Tibial nerve (tissue), 4 donors: Measurements from ENCODE around the gene IL20RA. TPM values are rescaled to one million over a fixed set of nuclear protein-coding genes. Genes with fewer than 3 reads are reported as not detected.
"Not testable (repeated sequence)": the region's sequence is repeated elsewhere in the genome, so short reads cannot be mapped to it uniquely, and the experiment has no call there.

ENCODE experiments used
- DNase-seq, 2 donors: peaks; one replicate each; pipeline ENCODE4 v3.0.0-alpha.2; 2019; ENCODE audit warnings: low spot score in 2 of 2
- H3K27ac ChIP-seq, 4 donors: fragments of 200-600 bp; sonication (generic) in 3 of 4; one replicate each; pipeline ENCODE4 v1.5.1; 2017 to 2019; ENCODE audit warnings: mild to moderate bottlenecking in 1 of 4
- H3K27me3 ChIP-seq, 2 donors: fragments of 200-600 bp; sonication (generic) in 1 of 2; one replicate each; pipeline versions ENCODE4 v1.5.1 to v1.6.0; 2017 to 2019
- H3K36me3 ChIP-seq, 3 donors: fragments of 200-600 bp; sonication (generic); one replicate each; pipeline ENCODE4 v1.5.1; 2018 to 2019
- H3K4me1 ChIP-seq, 4 donors: fragments of 200-600 bp; sonication (generic) in 3 of 4; one replicate each; pipeline ENCODE4 v1.5.1; 2017 to 2019
- H3K4me3 ChIP-seq, 4 donors: fragments of 200-600 bp; sonication (generic) in 3 of 4; one replicate each; pipeline ENCODE4 v1.5.1; 2017 to 2019; ENCODE audit warnings: mild to moderate bottlenecking in 1 of 4, moderate library complexity in 1 of 4
- H3K9me3 ChIP-seq, 4 donors: fragments of 200-600 bp; sonication (generic) in 3 of 4; one replicate each; pipeline ENCODE4 v1.5.1; 2017 to 2019
- EP300 ChIP-seq, 2 donors: sonication (generic); formaldehyde crosslinking; IDR thresholded peaks; one replicate each; pipeline ENCODE4 v1.6.1; 2017; ENCODE audit warnings: antibody characterized with exemption in 2 of 2, mild to moderate bottlenecking in 1 of 2
- POLR2A ChIP-seq, 2 donors: fragments of 450-650 bp; IDR thresholded peaks; one replicate each; pipeline ENCODE4 v1.6.1; 2017; ENCODE audit warnings: antibody characterized with exemption in 2 of 2, mild to moderate bottlenecking in 2 of 2, moderate library complexity in 2 of 2
- WGBS, 2 donors: methylation state at CpG; one replicate each; pipeline ENCODE4 v1.1.5; 2018; 5-methylcytosine and 5-hydroxymethylcytosine counted together
- total RNA-seq, 4 donors: library from RNA; depleted of rRNA; stranded (reverse); fragments of >200 nt; gene quantifications; one replicate each; pipeline ENCODE4 v1.1.0, GENCODE V29; 2016
- TF ChIP-seq, protein P1 (sequence below), 5 experiments: fragments of 200-600 bp in 3 of 5; fragments of 450-650 bp in 2 of 5; sonication (generic) in 3 of 5; IDR thresholded peaks; one replicate each; pipeline ENCODE4 v1.5.1; 2016 to 2019; ENCODE audit warnings: antibody characterized with exemption in 5 of 5, mild to moderate bottlenecking in 3 of 5, moderate library complexity in 2 of 5

IL20RA gene
- total RNA-seq, 4 donors from 2014 or later: 0.60 to 6.3 (median 2.8) TPM

DNA sequence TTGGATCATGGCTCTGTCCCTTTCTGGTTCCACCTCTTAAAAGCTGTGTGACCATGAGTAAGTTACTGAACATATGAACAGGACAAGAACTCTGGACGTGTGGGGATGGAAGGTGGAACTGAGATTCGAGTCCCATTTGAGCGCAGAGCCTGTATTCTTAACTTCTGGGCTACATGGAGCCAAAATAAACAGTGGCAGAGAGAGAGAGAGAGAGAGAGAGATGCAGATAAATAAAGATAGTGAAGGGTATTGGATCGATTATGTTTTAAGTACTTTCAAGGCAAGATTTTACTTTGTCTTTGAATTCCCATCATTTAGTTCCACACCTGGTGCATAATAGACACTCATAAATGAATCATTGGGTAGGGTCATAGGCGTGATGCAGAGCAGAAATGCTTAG, 82.9 kb downstream of the IL20RA start:
- DNase-seq: no peak
- H3K4me1 ChIP-seq: no peaks in the 10 kb centered on the region
- no peak overlapping the region for H3K27ac ChIP-seq
- H3K4me3 ChIP-seq: no peak overlapping the region
- no peaks in the 10 kb centered on the region for H3K9me3 ChIP-seq
- no peaks in the 10 kb centered on the region for H3K36me3 ChIP-seq
- H3K27me3 ChIP-seq: no peaks in the 10 kb centered on the region
- TF ChIP-seq EP300 (IDR thresholded peaks at IDR 0.05) (no peak), POLR2A (IDR thresholded peaks at IDR 0.05) (no peak)
- TF ChIP-seq, protein P1, sequence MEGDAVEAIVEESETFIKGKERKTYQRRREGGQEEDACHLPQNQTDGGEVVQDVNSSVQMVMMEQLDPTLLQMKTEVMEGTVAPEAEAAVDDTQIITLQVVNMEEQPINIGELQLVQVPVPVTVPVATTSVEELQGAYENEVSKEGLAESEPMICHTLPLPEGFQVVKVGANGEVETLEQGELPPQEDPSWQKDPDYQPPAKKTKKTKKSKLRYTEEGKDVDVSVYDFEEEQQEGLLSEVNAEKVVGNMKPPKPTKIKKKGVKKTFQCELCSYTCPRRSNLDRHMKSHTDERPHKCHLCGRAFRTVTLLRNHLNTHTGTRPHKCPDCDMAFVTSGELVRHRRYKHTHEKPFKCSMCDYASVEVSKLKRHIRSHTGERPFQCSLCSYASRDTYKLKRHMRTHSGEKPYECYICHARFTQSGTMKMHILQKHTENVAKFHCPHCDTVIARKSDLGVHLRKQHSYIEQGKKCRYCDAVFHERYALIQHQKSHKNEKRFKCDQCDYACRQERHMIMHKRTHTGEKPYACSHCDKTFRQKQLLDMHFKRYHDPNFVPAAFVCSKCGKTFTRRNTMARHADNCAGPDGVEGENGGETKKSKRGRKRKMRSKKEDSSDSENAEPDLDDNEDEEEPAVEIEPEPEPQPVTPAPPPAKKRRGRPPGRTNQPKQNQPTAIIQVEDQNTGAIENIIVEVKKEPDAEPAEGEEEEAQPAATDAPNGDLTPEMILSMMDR (IDR thresholded peaks at IDR 0.05): no peak
- WGBS, 2 donors: 65 to 68% methylated on average over 5 of the region's 5 CpGs

GRCh38 chr6:136960781-136961180, 84.0 kb downstream of the IL20RA start:
- no peaks in the 10 kb centered on the region for H3K27me3 ChIP-seq
- H3K4me1 ChIP-seq: no peaks in the 10 kb centered on the region
- no peaks in the 10 kb centered on the region for H3K36me3 ChIP-seq
- no peak overlapping the region for H3K27ac ChIP-seq
- DNase-seq: no peak
- WGBS, 2 donors: 79 to 96% methylated on average over 3 of the region's 3 CpGs
- H3K9me3 ChIP-seq: no peaks in the 10 kb centered on the region
- H3K4me3 ChIP-seq: no peak overlapping the region
- TF ChIP-seq EP300 (IDR thresholded peaks at IDR 0.05) (no peak), POLR2A (IDR thresholded peaks at IDR 0.05) (no peak)
- TF ChIP-seq, protein P1 (IDR thresholded peaks at IDR 0.05): no peak

- not testable (repeated sequence) for H3K27me3 ChIP-seq, H3K36me3 ChIP-seq
- 80 to 83% methylated on average over 6 of the region's 6 CpGs for WGBS, 2 donors
Observed at GRCh38 chr6:136959935-136960334, 84.8 kb downstream of the IL20RA start.

DNA sequence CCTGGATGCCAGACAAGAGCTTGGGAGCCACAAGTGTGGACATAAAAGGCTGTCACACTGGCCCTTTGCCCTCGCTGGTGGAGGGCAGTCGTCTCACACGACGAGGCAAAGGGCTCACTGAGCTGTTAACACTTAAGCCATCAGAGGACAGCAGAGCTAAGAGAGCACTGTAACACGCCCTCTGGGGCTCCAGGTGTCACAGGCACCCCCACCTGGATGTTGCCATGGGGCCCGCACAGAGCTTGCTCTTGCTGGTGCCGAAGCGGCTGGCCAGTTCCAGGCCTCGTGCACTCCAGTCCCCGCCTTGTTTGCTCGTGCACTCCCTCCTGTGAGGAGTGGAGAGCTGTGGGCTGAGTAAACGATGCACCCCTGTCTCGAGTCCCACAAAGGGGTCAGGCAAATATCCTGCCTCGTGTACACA, 85.3 kb downstream of the IL20RA start:
- TF ChIP-seq EP300 (IDR thresholded peaks at IDR 0.05): no peak
- TF ChIP-seq, protein P1 (IDR thresholded peaks at IDR 0.05): no peak
- no peak for TF ChIP-seq POLR2A (IDR thresholded peaks at IDR 0.05)
- WGBS, 2 donors: 51 to 53% methylated on average over 8 to 13 of the region's 14 CpGs
- DNase-seq: no peak
- H3K4me1 ChIP-seq: no peaks in the 10 kb centered on the region
- no peak overlapping the region for H3K27ac ChIP-seq
- H3K27me3 ChIP-seq: no peaks in the 10 kb centered on the region
- H3K4me3 ChIP-seq: no peak overlapping the region
- no peaks in the 10 kb centered on the region for H3K36me3 ChIP-seq
- H3K9me3 ChIP-seq: no peaks in the 10 kb centered on the region

More at GRCh38 chr6:136959935-136960334, 84.8 kb downstream of the IL20RA start:
- H3K9me3 ChIP-seq, H3K4me1 ChIP-seq, H3K4me3 ChIP-seq, DNase-seq, H3K27ac ChIP-seq: not testable (repeated sequence)

GRCh38 chr6:136958168-136958567, 86.6 kb downstream of the IL20RA start:
- Histone ChIP-seq H3K27ac (no peak overlapping the region), H3K27me3 (no peaks in the 10 kb centered on the region), H3K9me3 (no peaks in the 10 kb centered on the region), H3K4me3 (no peak overlapping the region), H3K4me1 (no peaks in the 10 kb centered on the region), H3K36me3 (no peaks in the 10 kb centered on the region)
- TF ChIP-seq EP300 (IDR thresholded peaks at IDR 0.05) (no peak), POLR2A (IDR thresholded peaks at IDR 0.05) (no peak)
- TF ChIP-seq, protein P1 (IDR thresholded peaks at IDR 0.05): no peak
- WGBS, 2 donors: 87% methylated on average over 5 of the region's 5 CpGs
- no peak for DNase-seq
